Fibroblast of the aortic adventitia (primary cell): ENCODE results near the gene PIEZO1. TPM values are rescaled to one million over a fixed set of nuclear protein-coding genes. Genes with fewer than 3 reads are reported as not detected.

Experiments
- DNase-seq: peaks from one replicate; pipeline ENCODE4 v3.0.0-alpha.2; 2010; ENCODE audit warnings: low read depth
- H3K4me3 ChIP-seq: 2 replicates; pipeline ENCODE4 v1.5.1; 2011; ENCODE audit warnings: low read depth, mild to moderate bottlenecking, control low read depth, low read length, moderate library complexity
- total RNA-seq: library from RNA; depleted of rRNA; stranded (reverse); fragments of >200 nt; gene quantifications from 2 replicates; pipeline ENCODE4 v1.2.3, GENCODE V29; 2012; ENCODE audit warnings: low replicate concordance
- TF ChIP-seq, protein P1 (sequence below): IDR thresholded peaks from 2 replicates; pipeline ENCODE4 v1.5.1; 2011; ENCODE audit warnings: mild to moderate bottlenecking, low read length, control low read depth, inconsistent platforms; ENCODE audit not compliant: insufficient read depth

The PIEZO1 gene
- total RNA-seq, 1 donor, result 143 TPM

DNA sequence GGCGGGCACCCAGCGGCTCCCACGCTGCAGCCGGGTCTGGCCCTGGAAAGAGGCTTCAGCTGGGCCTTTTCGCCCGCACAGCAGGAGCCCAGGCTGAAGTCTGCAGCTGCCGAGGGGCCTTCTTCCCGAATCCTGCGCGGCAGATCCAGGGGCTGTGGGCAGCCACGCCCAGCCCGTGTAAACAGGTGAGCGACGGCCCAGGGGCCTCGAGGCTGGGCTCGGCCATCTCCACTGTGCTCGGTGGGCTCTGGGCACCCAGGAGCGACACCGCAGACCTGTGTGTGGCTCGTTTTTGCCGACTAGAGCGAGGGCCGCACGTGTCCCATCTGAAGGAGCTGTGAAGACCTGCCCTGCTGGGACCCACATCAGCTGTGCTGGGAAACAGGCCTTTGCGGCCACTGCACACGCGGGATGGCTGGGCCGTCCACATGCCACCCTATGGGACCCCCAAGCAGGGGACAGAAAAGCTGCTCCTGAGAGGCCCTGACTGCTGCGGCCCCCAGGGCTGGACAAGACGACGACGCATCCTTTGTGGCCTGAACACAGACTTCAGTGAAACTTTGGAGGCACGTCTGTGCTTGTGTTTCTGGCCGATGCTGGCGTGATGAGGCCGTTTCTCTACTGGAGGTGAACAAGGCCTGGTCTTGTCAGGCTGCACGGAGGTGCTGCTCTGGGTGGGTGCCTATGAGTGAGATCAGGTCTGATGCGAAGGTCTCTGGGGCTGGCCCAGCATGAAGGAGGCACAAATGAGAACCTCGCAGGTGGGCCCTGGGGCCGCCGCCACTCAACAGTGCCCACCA is 31.9 kb upstream of the PIEZO1 start:
- TF ChIP-seq, protein P1, sequence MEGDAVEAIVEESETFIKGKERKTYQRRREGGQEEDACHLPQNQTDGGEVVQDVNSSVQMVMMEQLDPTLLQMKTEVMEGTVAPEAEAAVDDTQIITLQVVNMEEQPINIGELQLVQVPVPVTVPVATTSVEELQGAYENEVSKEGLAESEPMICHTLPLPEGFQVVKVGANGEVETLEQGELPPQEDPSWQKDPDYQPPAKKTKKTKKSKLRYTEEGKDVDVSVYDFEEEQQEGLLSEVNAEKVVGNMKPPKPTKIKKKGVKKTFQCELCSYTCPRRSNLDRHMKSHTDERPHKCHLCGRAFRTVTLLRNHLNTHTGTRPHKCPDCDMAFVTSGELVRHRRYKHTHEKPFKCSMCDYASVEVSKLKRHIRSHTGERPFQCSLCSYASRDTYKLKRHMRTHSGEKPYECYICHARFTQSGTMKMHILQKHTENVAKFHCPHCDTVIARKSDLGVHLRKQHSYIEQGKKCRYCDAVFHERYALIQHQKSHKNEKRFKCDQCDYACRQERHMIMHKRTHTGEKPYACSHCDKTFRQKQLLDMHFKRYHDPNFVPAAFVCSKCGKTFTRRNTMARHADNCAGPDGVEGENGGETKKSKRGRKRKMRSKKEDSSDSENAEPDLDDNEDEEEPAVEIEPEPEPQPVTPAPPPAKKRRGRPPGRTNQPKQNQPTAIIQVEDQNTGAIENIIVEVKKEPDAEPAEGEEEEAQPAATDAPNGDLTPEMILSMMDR, result no peak
- DNase-seq, result no peak
- H3K4me3 ChIP-seq, result no peak overlapping the region

- H3K4me3 ChIP-seq, result no peak overlapping the region
- TF ChIP-seq, protein P1, result peak; percentile 74
- DNase-seq, result no peak
Measured at GRCh38 chr16:88815901-88816589, 31.0 kb upstream of the PIEZO1 start.

DNA sequence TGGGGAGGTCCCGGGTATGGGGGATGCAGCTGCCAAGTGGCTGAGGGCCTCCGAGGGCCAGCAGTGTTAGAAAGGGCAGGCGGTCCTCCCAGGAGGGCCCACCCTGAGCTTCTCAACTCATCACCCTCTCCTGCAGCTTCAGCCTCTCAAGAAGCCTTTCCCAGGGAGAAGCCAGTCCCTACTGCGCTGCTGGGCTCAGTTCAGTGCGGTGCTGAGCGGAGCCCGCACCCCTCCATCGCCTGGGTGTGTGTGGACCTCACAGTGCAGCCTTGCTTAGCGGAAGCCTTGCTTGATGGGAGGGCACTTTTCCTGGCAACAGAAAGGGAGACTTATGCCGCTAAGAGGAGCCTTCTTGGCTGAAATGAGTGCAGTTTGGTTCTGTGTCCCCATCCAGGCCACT is 30.2 kb upstream of the PIEZO1 start:
- TF ChIP-seq, protein P1, result no peak
- DNase-seq, result no peak
- H3K4me3 ChIP-seq, result no peak overlapping the region

DNA sequence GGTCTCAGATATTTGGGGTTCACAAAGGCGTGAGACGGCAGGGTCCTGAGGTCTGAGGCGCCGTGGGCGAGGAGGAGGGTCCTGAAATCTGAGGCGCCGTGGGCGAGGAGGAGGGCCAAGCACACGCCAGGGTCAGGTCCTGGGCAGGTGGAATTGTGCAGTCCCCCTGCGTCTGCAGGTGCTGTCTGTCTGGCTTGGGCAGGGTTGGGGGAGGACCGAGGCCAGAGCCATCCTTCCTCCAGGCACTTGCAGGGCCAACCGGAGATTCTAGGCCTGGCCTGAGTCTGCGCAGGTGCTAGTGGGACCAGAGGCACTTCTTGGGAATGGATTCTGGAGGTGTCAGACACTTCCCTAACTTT is 29.1 kb upstream of the PIEZO1 start:
- no peak for DNase-seq
- H3K4me3 ChIP-seq, result no peak overlapping the region
- TF ChIP-seq, protein P1, result no peak

- DNase-seq, result no peak
- TF ChIP-seq, protein P1, result no peak
- H3K4me3 ChIP-seq, result no peak overlapping the region
Measured at GRCh38 chr16:88813269-88814143, 28.5 kb upstream of the PIEZO1 start.

DNA sequence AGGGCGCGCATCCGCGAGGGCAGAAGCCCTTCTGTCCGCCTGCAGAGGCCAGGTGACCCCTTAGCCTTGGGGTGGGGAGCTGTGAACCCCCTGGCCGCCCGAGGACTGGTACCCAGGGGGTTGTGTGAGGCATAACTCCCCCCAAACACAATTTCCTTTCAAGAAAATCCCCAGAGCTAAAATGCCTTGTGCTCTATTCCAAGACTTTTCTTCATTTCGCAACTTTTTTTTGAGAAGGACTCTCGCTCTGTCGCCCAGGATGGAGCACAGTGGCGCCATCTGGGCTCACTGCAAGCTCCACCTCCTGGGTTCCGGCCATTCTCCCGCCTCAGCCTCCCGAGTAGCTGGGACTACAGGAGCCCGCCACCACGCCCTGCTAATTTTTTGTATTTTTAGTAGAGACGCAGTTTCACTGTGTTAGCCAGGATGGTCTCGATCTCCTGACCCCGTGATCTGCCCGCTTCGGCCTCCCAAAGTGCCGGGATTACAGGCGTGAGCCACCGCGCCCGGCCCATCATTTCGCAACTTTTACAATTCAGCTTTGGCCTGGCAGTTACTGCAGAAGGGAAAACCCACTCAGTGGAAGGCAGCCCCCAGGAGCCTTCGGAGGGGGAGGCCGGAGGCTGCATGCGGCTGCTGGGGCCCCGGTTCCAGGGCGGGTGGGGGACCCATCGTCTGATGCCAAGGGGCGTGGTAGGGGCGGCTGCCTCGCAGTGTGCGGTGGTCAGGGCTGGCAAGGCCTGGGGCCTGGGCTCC is 27.7 kb upstream of the PIEZO1 start:
- H3K4me3 ChIP-seq, result peak overlapping the region; percentile 84
- DNase-seq, result peak; percentile 58
- TF ChIP-seq, protein P1, result no peak
